Measurements from ENCODE around the gene CUL2.
"Not testable (repeated sequence)": the region's sequence is repeated elsewhere in the genome, so short reads cannot be mapped to it uniquely, and the experiment has no call there.

Gene CUL2

DNA sequence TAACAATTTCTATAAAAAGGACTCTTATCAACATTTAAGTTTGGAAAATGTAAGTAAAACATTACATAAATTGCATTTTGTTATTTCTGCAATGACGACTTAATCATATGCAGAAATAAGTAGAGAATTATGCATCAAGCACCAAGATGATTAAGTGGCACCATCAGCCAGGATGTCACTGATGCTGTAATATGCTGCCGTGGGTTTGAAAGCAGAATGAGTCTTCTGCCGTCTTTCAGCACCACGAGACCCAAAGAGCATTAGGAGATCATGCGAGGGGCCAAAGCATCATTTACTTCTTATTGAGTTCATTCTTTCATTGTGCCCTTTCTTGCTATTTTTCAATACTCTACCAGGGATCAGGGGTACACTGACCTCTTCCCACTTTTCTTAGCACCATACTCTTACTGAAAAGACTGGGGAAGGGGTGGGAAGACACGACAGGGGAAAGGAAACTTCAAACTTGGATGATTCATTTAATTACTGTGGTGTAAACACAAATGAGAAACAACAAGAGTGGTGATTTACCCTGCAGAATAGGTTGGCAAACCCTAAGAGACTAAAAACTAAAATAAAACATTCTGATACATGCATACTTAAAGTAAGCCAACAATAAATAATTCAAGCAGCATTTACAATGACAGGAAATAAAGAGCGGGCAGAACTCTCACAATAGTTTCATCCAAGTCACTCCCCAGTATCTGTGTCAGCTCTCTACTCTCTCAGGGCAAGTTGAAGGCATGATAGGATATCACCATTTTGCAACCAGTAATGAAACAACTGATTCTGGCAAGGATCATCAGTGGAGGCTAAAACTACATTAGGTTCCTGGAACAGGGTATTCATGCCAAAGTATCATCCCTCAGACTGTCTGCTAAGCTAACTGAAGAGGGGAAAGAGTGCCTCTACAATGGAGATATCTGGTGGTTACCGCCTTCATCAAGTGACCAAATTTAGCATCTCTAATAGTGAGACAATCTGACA, 70.8 kb downstream of the CUL2 start:
- DNase-seq = no peak

DNA sequence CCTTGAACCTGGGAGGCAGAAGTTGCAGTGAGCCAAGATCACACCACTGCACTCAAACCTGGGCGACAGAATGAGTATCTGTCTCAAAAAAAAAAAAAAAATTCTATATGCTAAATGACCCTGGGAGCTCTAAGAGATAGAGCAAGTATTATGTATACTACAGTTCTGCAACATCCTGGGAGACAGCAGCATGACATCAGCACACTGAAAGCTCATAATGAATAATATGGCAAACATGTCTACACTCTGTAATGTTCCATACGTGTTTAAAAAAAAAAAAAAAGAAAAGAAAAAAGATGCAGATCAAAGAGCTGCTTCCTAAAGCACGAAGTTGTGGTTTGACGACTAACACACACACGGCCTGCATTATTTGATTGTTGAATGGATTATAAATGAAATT, 72.5 kb downstream of the CUL2 start:
- DNase-seq = no peak

DNA sequence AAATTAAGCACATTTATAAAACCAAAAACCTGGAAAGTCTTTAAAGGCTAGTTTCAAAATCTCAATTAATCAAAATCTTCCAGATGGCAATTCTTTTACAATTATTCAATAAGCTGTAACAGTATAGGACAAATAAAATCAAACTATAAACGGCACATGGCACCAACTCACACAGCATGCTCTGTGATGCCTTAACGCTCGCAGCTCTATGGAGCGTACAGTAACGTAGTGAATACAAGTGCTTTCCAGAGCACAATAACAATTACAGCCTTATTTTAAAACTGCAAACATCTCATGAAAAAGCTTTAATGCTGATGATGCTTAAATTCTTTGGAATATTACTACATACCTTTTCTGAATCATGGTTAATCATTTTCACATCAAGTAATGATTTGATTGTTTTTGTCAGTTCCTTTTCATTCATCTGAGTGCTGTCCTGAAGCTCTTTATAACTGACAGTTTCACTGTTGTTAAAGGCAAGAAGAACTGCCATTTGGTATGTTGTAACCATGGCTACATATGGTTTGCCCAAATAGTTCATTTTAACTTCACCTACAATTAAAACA, 74.2 kb downstream of the CUL2 start:
- DNase-seq = no peak

DNA sequence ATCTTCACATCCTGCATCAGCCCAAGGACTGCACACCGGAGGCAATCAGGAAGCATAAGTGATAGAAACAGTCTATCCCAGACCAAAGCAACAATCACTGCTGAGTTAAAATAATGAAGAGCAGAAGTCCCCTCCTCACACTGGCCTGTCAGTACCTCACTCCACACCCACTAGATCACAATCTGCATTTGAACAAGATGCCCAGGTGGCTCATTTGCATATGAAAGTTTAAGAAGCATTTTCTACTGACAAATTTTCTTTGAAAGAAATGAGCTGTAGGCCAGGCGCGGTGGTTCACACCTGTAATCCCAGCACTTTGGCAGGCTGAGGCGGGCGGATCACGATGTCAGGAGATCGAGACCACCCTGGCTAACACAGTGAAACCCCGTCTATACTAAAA, 77.4 kb downstream of the CUL2 start:
- DNase-seq = no peak

DNA sequence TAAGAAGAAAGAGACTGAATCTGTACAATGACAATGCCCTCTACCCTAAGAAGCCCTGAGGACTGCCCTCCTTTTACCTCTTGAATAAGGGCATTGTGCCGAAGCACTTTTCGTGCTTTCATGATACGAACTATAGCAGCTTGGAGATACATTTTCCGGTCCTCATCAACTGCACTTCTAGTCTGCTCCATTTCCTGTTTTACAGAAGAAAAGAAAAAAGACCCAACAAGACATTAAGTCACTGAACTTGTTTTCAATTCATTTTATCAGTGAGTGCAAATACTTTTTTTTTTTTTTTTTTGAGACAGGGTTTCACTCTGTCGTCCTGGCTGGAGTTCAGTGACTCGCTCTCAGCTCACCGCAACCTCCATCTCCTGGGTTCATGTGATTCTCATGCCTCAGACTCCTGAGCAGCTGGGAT, 78.4 kb downstream of the CUL2 start:
- DNase-seq = no peak

DNA sequence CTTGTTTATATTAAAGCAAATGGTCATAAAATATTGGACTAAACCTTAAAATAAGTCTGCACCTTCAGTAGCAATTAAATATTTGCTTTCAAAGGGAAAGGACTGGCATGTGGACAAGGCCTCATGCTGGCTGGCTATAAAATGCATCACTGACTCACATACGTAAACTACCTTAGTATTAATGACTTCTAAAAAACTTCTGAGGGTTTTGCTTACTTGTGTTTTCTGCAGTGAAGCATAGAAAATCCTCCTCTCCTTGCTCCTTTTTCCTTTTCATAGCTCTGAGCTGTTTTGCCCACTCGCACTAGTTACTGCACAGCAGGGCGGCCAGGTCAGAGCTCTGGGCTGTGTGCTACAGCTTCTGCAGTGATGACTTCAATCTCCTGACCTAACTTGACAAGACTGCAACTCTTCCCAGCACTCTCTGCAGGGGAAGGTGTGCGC, 82.3 kb downstream of the CUL2 start:
- no peak for DNase-seq

DNA sequence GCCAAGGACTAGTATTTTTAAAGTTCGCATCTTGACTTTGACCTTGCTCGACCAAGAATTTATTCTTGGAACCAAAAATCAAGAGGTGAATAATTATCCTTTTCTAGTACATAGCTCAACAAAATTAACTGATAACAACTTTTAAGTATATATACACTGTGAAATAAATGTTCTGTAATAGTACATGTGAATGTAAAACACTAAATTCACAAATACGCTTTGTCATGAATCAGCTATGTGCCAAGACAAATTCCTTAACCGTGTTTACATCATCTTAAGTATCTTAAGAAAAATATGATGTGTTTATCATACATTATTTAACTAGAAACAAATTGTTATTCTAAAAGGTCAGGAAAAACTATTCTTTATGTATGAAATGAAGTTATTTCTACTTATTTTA, 83.3 kb downstream of the CUL2 start:
- no peak for DNase-seq

DNA sequence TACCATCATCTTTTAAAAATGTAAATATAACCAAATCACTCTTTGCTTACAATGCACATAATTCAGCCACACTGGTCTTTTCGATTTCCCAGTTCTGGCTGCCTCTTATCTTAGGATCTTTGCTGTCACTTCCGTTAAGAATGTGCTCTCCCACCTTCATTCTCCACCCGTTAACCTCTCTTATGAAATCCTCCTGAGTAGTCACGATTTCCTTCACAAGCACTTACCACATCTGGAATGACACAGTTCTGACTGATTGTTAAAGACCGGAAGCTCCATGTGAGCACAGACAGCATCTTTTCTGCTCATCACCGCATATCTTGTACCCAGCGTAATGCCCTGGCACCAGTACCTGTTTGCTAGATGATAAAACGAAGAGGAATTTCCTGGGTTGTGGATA, 84.3 kb downstream of the CUL2 start:
- no peak for DNase-seq

DNA sequence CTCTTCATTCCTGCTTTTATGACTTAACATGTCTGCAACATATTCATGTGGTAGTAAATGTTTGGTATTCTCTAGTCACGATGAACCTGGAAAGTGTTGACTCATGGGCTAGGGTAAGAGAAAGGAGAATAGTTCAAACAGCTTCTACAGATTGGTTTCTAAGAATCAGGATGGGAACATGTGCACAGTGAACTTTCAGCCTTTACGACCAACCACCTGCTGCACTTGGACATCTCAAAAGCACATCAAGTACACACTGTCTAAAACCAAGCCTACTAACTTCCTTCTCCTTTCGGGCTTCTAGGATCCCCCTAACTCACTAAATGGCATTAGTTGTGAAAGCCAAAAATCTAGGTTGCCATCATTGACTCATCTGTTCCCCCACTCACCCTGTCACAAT, 85.5 kb downstream of the CUL2 start:
- no peak for DNase-seq

DNA sequence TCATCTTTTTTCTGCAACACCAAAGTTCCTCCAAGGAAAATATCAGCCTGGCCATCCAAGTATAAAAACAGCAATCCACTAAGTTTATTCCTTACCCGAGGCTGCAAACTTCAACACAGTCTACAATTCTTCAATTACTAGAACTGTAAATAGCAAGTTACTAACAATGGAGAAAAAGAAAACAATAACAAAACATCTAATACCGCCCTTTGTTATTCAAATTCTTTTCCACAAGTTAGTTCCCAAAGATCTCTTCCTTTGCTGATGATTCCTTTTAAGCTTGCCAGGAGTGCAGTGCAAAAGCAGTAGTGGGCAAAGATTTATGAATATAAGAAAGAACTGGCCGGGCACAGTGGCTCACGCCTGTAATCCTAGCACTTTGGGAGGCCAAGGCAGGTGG, 86.2 kb downstream of the CUL2 start:
- DNase-seq = no peak

DNA sequence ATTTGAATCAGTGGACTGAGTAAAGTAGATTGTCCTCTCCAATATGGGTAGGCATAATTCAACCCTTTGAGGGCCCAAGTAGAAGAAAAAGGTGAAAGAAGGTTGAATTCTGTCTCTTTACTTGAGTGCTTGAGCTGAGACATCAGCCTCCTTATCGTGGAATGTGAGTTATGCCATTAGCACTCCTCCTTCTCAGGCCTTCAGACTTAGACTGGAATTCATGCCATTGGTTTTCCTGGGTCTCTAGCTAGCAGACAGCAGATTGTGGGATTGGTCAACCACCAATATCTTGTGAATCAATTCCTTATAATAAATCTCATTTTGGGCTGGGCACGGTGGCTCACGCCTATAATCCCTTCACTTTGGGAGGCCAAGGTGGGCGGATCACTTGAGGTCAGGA, 89.2 kb downstream of the CUL2 start:
- no peak for DNase-seq

DNA sequence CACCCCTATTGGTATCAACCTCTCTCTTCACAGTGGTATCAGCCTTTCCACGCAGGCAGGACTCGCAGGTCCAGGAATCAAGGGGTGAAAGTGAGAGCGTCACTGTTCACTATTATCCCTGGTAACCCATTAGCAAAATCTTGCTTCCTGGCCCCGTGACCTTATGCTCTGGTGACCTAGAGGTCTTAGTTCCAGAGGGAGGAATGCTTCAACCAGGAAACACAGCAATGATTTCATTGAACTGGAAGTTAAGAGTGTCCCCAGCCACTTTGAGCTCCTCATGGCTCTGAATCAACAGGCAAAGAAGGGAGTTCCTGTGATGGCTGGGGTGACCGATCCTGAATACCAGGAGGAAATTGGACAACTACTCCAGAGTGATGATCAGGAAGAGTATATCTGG, 90.6 kb downstream of the CUL2 start:
- DNase-seq = no peak

DNA sequence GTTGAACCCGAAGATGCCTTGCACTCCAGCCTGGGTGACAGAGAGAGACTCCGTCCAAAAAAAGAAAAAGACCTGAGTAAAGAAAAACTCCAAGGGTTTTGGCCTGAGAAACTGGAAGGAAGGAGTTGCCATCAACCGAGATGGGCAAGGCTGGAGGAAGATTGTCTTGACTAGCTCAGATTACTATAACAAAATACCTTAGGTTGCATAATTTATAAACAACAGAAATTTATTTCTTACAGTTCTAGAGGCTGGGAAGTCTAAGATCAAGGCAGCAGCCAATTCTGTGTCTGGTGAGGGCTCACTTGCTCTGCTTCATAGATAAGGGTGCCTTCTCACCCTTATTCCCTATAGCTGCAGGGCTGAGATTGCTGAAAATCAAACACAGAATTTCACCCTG, 91.2 kb downstream of the CUL2 start:
- DNase-seq = no peak

DNA sequence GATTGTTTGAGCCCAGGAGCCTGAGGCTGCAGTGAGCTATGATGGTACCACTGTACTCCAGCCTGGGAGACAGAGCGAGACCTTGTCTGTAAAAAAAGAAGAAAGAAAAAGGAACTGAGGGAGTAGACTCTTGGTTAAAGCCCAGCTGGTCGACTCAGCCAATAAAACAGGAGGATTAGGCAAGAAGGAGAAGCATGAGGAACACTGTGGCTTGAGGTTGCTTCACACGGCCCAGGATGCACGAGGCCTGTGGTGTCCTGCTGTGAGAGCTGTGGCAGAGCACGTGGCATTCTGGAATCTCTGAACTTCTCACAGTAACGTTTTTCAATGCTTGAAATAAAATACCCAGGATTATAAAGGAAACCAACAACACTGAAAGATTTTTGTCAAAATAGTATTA, 93.3 kb downstream of the CUL2 start:
- DNase-seq = peak in 3 of 14 donors; percentile 3 to 45 (median 5)

DNA sequence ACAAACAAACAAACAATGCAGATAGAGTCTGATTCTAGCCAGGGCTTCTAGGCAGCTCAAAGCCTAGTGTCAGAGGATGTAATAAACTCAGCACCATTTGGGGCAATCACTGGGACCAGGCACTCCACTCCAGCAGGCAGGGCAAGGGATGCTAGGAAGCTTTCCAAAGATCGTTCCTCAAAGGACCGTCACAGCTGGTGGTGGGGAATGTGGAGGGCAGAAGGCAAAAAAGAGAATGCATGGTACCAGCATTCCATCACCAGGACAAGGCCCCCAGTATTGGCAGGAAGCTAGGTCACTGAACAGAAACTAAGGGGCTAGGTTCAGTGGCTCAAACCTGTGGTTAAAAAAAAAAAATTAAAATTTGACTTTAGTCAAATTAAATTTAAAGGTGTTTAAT, 94.2 kb downstream of the CUL2 start:
- DNase-seq = no peak

DNA sequence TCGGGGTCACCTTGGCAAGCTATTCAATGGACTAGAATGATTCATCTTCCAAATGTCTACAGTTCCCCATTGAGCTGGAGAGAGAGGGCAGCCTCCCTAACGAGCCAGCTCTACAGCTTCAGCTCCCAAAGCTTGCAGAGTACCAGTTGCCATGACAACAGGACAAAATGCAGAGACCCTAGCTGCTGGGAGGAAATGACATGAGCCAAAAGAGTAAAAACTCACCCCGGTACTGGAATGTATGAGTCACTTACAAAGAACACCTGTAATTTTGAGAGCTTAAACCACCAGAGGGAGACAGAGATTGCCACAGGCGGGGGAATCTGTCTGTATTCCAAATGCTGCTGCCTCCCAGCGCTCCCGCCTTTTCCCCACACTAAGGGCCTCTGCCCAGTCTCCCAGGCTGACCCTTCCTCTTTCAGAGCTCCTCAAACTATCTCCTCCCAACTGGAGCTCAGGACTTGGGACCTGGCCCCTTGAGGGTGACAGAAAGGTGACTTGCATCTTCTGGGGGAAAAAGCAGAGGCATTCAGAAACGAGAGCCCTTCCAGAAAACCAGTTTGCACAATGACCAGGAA, 95.5 kb downstream of the CUL2 start:
- peak in 7 of 14 donors; percentile 6 to 19 (median 9) for DNase-seq

DNA sequence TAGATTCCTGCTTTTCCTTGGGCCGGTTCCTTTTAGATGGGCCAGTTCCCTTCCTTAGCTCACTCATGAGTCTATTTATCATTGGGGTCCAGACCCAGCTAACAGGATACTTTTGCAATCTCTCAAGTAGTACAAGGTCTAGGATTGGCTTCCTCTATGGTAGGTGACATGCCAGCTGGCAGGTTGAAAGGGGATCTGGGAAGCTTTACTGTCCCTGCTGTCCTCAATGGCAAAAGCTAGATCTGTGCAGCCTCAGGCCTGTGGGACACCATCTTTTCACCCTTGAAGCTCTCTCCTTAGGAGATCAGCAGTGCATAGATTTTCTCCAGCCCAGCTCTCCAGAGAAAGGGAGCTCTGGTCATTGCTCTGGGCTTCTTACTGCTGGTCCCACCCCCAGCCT, 96.4 kb downstream of the CUL2 start:
- DNase-seq = no peak

DNA sequence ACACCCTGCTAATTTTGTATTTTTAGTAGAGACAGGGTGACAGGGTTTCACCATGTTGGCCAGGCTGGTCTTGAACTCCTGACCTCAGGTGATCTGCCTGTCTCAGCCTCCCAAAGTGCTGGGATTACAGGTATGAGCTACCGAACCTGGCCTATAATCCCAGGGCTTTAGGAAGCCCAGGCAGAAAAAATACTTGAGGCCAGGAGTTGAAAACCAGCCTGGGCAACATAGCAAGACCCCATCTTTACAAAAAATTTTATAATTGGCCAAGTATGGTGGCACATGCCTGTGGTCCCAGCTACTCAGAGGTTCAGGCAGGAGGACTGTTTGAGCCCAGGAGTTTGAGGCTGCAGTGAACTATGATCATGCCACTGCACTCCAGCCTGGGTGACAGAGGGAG, 99.0 kb downstream of the CUL2 start:
- not testable (repeated sequence) for DNase-seq

DNA sequence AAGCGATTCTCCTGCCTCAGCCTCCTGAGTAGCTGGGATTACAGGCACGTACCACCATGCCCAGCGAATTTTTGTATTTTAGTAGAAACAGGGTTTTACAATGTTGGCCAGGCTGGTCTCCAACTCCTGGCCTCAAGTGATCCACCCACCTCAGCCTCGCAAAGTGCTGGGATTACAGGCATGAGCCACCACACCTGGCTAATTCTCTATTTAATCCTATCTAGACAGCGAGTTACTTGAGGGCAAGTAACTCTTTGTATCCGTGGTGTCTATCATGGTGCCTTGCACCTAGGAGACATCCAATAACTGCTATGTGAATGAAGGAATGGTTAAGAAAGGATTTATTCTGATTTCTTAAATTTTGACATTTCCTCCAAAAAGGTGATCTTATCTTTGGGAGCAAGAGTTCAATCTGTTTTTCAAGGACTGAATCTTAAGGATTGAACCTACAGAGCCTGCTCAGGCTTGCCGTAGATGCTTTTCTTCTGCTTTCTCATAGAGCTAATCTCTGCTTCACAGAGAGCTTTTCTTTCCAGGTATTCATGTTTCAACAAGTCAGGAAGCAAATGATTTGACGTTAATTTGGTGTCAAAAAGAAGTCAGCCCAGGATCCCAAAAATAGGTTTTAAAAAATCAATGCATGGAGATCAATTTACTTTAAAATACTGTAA, 101.6 kb downstream of the CUL2 start:
- DNase-seq = no peak

DNA sequence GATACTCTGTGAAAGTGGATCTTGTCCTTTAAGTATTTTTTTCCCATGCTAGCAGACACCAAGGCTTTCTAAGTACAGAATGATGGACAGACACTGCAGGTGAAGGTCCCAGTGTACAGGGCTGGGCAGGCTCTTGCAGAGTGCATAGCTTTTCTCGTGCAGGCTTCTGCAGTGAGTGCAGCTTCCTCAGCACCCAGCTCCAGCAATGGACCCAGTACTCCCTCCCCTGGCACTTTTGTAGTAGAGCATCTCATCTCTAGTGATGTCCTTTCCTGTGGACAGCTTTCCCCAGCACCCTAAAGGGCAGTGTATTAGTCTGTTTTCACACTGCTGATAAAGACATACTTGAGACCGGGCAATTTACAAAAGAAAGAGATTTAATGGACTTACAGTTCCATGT, 104.3 kb downstream of the CUL2 start:
- DNase-seq = no peak

DNA sequence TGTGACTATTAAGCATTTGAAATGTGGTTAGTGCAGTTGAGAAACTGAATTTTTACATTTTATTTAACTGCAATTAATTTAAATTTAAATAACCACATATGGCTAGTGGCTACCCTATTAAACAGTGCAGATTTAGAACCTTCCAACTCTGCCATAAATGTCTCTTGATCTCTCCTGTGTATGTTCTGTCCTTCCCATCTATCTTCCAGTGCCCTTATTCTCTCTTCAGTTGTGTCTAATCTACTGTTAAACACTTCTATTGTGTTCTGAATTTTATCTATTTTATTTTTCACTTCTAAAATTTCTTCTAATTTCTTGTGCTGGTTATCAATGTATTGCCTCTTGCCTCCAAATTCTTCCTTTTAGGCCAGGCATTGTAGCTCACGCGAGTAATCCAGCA, 105.0 kb downstream of the CUL2 start:
- no peak for DNase-seq

DNA sequence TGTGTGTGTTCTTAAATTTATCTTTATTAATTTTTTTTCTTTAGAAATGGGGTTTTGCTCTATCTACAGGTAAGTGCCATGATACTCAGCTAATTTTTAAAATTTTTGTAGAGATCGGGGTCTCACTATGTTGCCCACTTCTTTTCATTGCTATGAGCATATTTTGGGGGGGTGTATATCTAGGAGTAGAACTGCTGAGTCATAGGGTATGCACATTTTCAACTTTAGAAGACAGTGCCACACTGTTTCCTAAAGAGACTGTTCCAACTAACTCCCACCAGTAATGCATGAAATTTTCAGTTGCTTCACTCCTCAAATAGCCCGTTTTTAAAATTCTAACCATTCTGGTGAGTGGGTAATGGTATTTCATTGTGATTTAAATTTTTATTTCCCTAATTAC, 108.3 kb downstream of the CUL2 start:
- DNase-seq = no peak

DNA sequence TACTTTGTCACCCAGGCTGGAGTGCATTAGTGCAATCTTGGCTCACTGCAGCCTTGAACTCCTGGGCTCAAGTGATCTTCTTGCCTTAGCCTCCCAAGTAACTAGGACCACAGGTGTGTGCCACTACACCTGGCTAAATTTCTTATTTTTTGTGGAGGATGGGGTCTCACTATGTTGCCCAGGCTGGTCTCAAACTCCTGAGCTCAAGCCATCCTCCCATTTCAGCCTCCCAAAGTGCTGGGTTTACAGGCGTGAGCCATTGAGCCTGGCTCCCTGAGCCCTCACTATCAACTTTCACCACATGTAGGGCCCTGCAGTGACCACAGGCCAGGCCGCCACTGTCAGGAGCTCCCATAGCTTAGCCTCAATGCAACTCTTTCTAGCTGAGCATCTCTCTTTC, 110.2 kb downstream of the CUL2 start:
- DNase-seq = no peak
